GM23338 (cell line): ENCODE measurements around the gene SH3PXD2B. TPM values are rescaled to one million over a fixed set of nuclear protein-coding genes. Genes with fewer than 3 reads are reported as not detected.

Experiments
- ATAC-seq: fragments of 200-7000 bp; cut with Tn5 transposase; 3 replicates; pipeline ENCODE4 v1.9.1; 2020
- DNase-seq: peaks from one replicate; pipeline ENCODE4 v3.0.0-alpha.2; 2015; ENCODE audit warnings: low spot score
- H2AFZ ChIP-seq: fragments of 200-600 bp; sonication (generic); 2 replicates; pipeline ENCODE4 v1.8.0; 2016; ENCODE audit warnings: antibody characterized with exemption, mild to moderate bottlenecking, moderate library complexity
- H3F3A ChIP-seq: fragments of 200-600 bp; sonication (generic); replicated peaks from 2 replicates; pipeline ENCODE4 v1.8.0; 2017; ENCODE audit warnings: antibody characterized with exemption, mixed run types, low read depth
- H3K27ac ChIP-seq: fragments of 200-600 bp; sonication (generic); 2 replicates; pipeline ENCODE4 v1.6.1; 2016; ENCODE audit warnings: low read depth
- H3K27me3 ChIP-seq: fragments of 200-600 bp; sonication (generic); 2 replicates; pipeline ENCODE4 v1.8.0; 2016; ENCODE audit warnings: mild to moderate bottlenecking, mixed run types, moderate library complexity; ENCODE audit not compliant: insufficient read depth
- H3K36me3 ChIP-seq: fragments of 200-600 bp; sonication (generic); 2 replicates; pipeline ENCODE4 v1.8.0; 2016; ENCODE audit warnings: mild to moderate bottlenecking; ENCODE audit not compliant: insufficient read depth
- H3K4me1 ChIP-seq: fragments of 200-600 bp; sonication (generic); 2 replicates; pipeline ENCODE4 v1.8.0; 2016; ENCODE audit warnings: mild to moderate bottlenecking, moderate library complexity; ENCODE audit not compliant: insufficient read depth
- H3K4me2 ChIP-seq: fragments of 200-600 bp; sonication (generic); 2 replicates; pipeline ENCODE4 v1.7.1; 2017; ENCODE audit warnings: mixed run types
- H3K4me3 ChIP-seq: fragments of 200-600 bp; sonication (generic); 2 replicates; pipeline ENCODE4 v1.6.1; 2016; ENCODE audit warnings: mixed run types
- H3K79me2 ChIP-seq: fragments of 200-600 bp; sonication (generic); replicated peaks from 2 replicates; pipeline ENCODE4 v1.8.0; 2017; ENCODE audit warnings: mild to moderate bottlenecking; ENCODE audit not compliant: insufficient read depth
- H3K9me2 ChIP-seq: fragments of 200-600 bp; sonication (generic); 2 replicates; pipeline ENCODE4 v1.8.0; 2017; ENCODE audit not compliant: insufficient read depth
- H4K20me1 ChIP-seq: fragments of 200-600 bp; sonication (generic); replicated peaks from 2 replicates; pipeline ENCODE4 v1.8.0; 2017; ENCODE audit warnings: mild to moderate bottlenecking; ENCODE audit not compliant: insufficient read depth
- H3K27ac Mint-ChIP-seq: 2 replicates; pipeline ENCODE4 v1.8.0; 2020; ENCODE audit warnings: inconsistent platforms, mild to moderate bottlenecking, moderate library complexity, mixed read lengths
- H3K27me3 Mint-ChIP-seq: 3 replicates; pipeline ENCODE4 v1.8.0; 2022; ENCODE audit warnings: low read depth, mild to moderate bottlenecking, moderate library complexity, mixed read lengths, inconsistent platforms; ENCODE audit not compliant: insufficient read depth, poor library complexity
- H3K36me3 Mint-ChIP-seq: 3 replicates; pipeline ENCODE4 v1.8.0; 2021; ENCODE audit warnings: low read depth, mild to moderate bottlenecking, inconsistent platforms, moderate library complexity, mixed read lengths
- H3K4me1 Mint-ChIP-seq: 3 replicates; pipeline ENCODE4 v1.8.0; 2020; ENCODE audit warnings: mild to moderate bottlenecking, inconsistent platforms, mixed read lengths
- H3K4me3 Mint-ChIP-seq: 3 replicates; pipeline ENCODE4 v1.8.0; 2021; ENCODE audit warnings: moderate library complexity, mild to moderate bottlenecking, inconsistent platforms, mixed read lengths
- H3K9me3 Mint-ChIP-seq: 3 replicates; pipeline ENCODE4 v1.8.0; 2020; ENCODE audit warnings: moderate library complexity, mild to moderate bottlenecking, inconsistent platforms, mixed read lengths
- CREB1 ChIP-seq: fragments of 250-450 bp; sonication (Bioruptor Pico); IDR thresholded peaks from 2 replicates; pipeline ENCODE4 v1.5.0; 2020; ENCODE audit warnings: low read depth, mild to moderate bottlenecking, moderate library complexity
- CTCF ChIP-seq, 2 experiments: fragments of 200-600 bp in 1 of 2; sonication (generic) in 1 of 2; conservative IDR thresholded peaks; 2 replicates each; pipeline versions ENCODE4 v1.5.1 to v1.6.1; 2016 to 2017; ENCODE audit warnings: antibody characterized with exemption in 2 of 2, low read depth in 2 of 2, mild to moderate bottlenecking in 2 of 2, moderate library complexity in 1 of 2
- ETS1 ChIP-seq: IDR thresholded peaks from 2 replicates; pipeline ENCODE4 v1.6.1; 2016; ENCODE audit warnings: antibody characterized with exemption
- EZH2 ChIP-seq: fragments of 200-600 bp; sonication (generic); IDR thresholded peaks from one replicate; pipeline ENCODE4 v1.8.0; 2017; ENCODE audit warnings: antibody characterized with exemption, mild to moderate bottlenecking, low read depth; ENCODE audit not compliant: unreplicated experiment
- EZH2phosphoT487 ChIP-seq: fragments of 200-600 bp; sonication (generic); IDR thresholded peaks from one replicate; pipeline ENCODE4 v1.8.1; 2018; ENCODE audit warnings: antibody characterized with exemption; ENCODE audit not compliant: unreplicated experiment
- JUNB ChIP-seq: IDR thresholded peaks from one replicate; pipeline ENCODE4 v1.6.1; 2016; ENCODE audit warnings: antibody characterized with exemption; ENCODE audit not compliant: unreplicated experiment
- NANOG ChIP-seq: IDR thresholded peaks from 2 replicates; pipeline ENCODE4 v1.6.1; 2016; ENCODE audit warnings: antibody characterized with exemption, borderline replicate concordance
- POLR2AphosphoS5 ChIP-seq: IDR thresholded peaks from 2 replicates; pipeline ENCODE4 v1.6.1; 2016; ENCODE audit warnings: antibody characterized with exemption, low read depth
- REST ChIP-seq: IDR thresholded peaks from one replicate; pipeline ENCODE4 v1.6.1; 2018; ENCODE audit warnings: antibody characterized with exemption; ENCODE audit not compliant: unreplicated experiment
- STAT1 ChIP-seq: IDR thresholded peaks from one replicate; pipeline ENCODE4 v1.6.1; 2016; ENCODE audit warnings: antibody characterized with exemption; ENCODE audit not compliant: unreplicated experiment
- ZNF114 ChIP-seq: fragments of 250-450 bp; sonication (Bioruptor Pico); IDR thresholded peaks from 2 replicates; pipeline ENCODE4 v1.5.0; 2020; ENCODE audit warnings: mild to moderate bottlenecking, moderate library complexity
- ZNF331 ChIP-seq: fragments of 250-450 bp; sonication (Bioruptor Pico); IDR thresholded peaks from 2 replicates; pipeline ENCODE4 v1.5.0; 2020; ENCODE audit warnings: low read depth, mild to moderate bottlenecking, moderate library complexity
- ZNF462 ChIP-seq: fragments of 250-450 bp; sonication (Bioruptor Pico); IDR thresholded peaks from 2 replicates; pipeline ENCODE4 v1.5.0; 2020; ENCODE audit warnings: mild to moderate bottlenecking, moderate library complexity
- polyA plus RNA-seq: library from polyadenylated mRNA; unstranded; fragments of >200 nt; fragmentation: Nextera tagmentation; extraction: Ambion mirVana; gene quantifications from 2 replicates; pipeline ENCODE4 v1.2.1, GENCODE V29; 2016
- total RNA-seq: library from RNA; depleted of rRNA; stranded (reverse); fragments of >200 nt; shearing (Covaris generic); gene quantifications from 2 replicates; pipeline ENCODE4 v1.2.3, GENCODE V29; 2014

The SH3PXD2B gene
- total and polyA plus RNA-seq, 2 experiments from 2014 or later = 40.2 to 52.5 TPM

- Histone ChIP-seq H3K4me3 (no peak overlapping the region), H3K79me2 (no peaks in the 10 kb centered on the region), H3K9me2 (no peaks in the 10 kb centered on the region), H2AFZ (no peak overlapping the region), H3K36me3 (no peaks in the 10 kb centered on the region; the same call in 1 of the 2 replicates), H3K4me2 (no peak overlapping the region), H3K27ac (no peak overlapping the region), H3K27me3 (no peaks in the 10 kb centered on the region), H4K20me1 (no peaks in the 10 kb centered on the region), H3F3A (0 out of 2 replicates have a peak, but pooled peaks cover 2% of the 10 kb centered on the region), H3K4me1 (no peaks in the 10 kb centered on the region)
- peaks cover 22% of the 10 kb centered on the region for H3K9me3 Mint-ChIP-seq
- no peak for ATAC-seq
- H3K27me3 Mint-ChIP-seq = peaks cover 6% of the 10 kb centered on the region
- no peak overlapping the region for H3K4me3 Mint-ChIP-seq
- H3K4me1 Mint-ChIP-seq = no peaks in the 10 kb centered on the region
- no peak for TF ChIP-seq EZH2
- no peak for TF ChIP-seq POLR2AphosphoS5
- no peak for TF ChIP-seq JUNB
- no peak for TF ChIP-seq CREB1 (CRISPR knock-in tag)
- no peak for TF ChIP-seq ZNF331 (CRISPR knock-in tag)
- no peak for TF ChIP-seq CTCF (conservative IDR thresholded peaks at IDR 0.05; ENCODE audit: low read depth in 2 of 2)
- no peak for TF ChIP-seq ZNF462 (CRISPR knock-in tag)
- no peak for TF ChIP-seq REST
- TF ChIP-seq NANOG = no peak
- TF ChIP-seq STAT1 = no peak
- TF ChIP-seq EZH2phosphoT487 = no peak
- no peak for TF ChIP-seq ZNF114 (CRISPR knock-in tag)
- no peak for TF ChIP-seq ETS1
- peaks cover 64% of the 10 kb centered on the region for H3K36me3 Mint-ChIP-seq
- no peak overlapping the region for H3K27ac Mint-ChIP-seq
- DNase-seq = no peak
Observed at GRCh38 chr5:172371684-172372083, 82.6 kb downstream of the SH3PXD2B start.
